ENCODE data around the gene MYO7A.

The MYO7A gene

GRCh38 chr11:77147036-77147315 lies 18.9 kb downstream of the MYO7A start:
- H3K9ac ChIP-seq (ENCODE audit: low read length), result no peak overlapping the region
- no peak overlapping the region for H3K27ac ChIP-seq (ENCODE audit: low read length)
- H3F3A ChIP-seq (ENCODE audit: insufficient read depth, low read length), result no peaks in the 10 kb centered on the region
- H4K20me1 ChIP-seq (ENCODE audit: insufficient read depth, low read length), result no peaks in the 10 kb centered on the region
- H3K4me2 ChIP-seq (ENCODE audit: low read depth, low read length), result no peak overlapping the region
- no peaks in the 10 kb centered on the region for H3K4me1 ChIP-seq (ENCODE audit: low read length)
- no peak overlapping the region for H3K4me3 ChIP-seq (ENCODE audit: low read length)
- TF ChIP-seq EZH2phosphoT487 (IDR thresholded peaks at IDR 0.05; ENCODE audit: low read length), result no peak
- TF ChIP-seq CTCF (IDR thresholded peaks at IDR 0.05; ENCODE audit: low read length), result no peak
- no peak for TF ChIP-seq EZH2 (optimal IDR thresholded peaks at IDR 0.05; ENCODE audit: low read depth, low read length)
- H3K27me3 ChIP-seq (replicated peaks; ENCODE audit: insufficient read depth, low read length), result no peaks in the 10 kb centered on the region
- H3K9me3 ChIP-seq (replicated peaks; ENCODE audit: insufficient read depth, low read length), result no peaks in the 10 kb centered on the region
- no peaks in the 10 kb centered on the region for H3K79me2 ChIP-seq (ENCODE audit: low read length)
- H3K36me3 ChIP-seq (replicated peaks; ENCODE audit: insufficient read depth, low read length), result no peaks in the 10 kb centered on the region
- no peaks in the 10 kb centered on the region for H3K9me2 ChIP-seq (replicated peaks; ENCODE audit: insufficient read depth, low read length)
- H2AFZ ChIP-seq (ENCODE audit: low read length), result no peak overlapping the region
- DNase-seq, result no peak

GRCh38 chr11:77147668-77148321 lies 19.7 kb downstream of the MYO7A start:
- Histone ChIP-seq H3K4me3 (ENCODE audit: low read length) (no peak overlapping the region), H3K79me2 (ENCODE audit: low read length) (no peaks in the 10 kb centered on the region), H3K9ac (ENCODE audit: low read length) (no peak overlapping the region), H3K9me2 (replicated peaks; ENCODE audit: insufficient read depth, low read length) (no peaks in the 10 kb centered on the region), H3K27me3 (replicated peaks; ENCODE audit: insufficient read depth, low read length) (no peaks in the 10 kb centered on the region), H3F3A (ENCODE audit: insufficient read depth, low read length) (no peaks in the 10 kb centered on the region), H3K27ac (ENCODE audit: low read length) (no peak overlapping the region), H4K20me1 (ENCODE audit: insufficient read depth, low read length) (no peaks in the 10 kb centered on the region), H3K4me2 (ENCODE audit: low read depth, low read length) (no peak overlapping the region), H3K9me3 (replicated peaks; ENCODE audit: insufficient read depth, low read length) (no peaks in the 10 kb centered on the region), H3K4me1 (ENCODE audit: low read length) (no peaks in the 10 kb centered on the region), H2AFZ (ENCODE audit: low read length) (no peak overlapping the region), H3K36me3 (replicated peaks; ENCODE audit: insufficient read depth, low read length) (no peaks in the 10 kb centered on the region)
- no peak for DNase-seq
- TF ChIP-seq CTCF (IDR thresholded peaks at IDR 0.05; ENCODE audit: low read length) (no peak), EZH2phosphoT487 (IDR thresholded peaks at IDR 0.05; ENCODE audit: low read length) (no peak), EZH2 (optimal IDR thresholded peaks at IDR 0.05; ENCODE audit: low read depth, low read length) (no peak)

- Histone ChIP-seq H3K9me3 (replicated peaks; ENCODE audit: insufficient read depth, low read length) (no peaks in the 10 kb centered on the region), H3K4me1 (ENCODE audit: low read length) (no peaks in the 10 kb centered on the region), H3K4me3 (ENCODE audit: low read length) (no peak overlapping the region), H4K20me1 (ENCODE audit: insufficient read depth, low read length) (no peaks in the 10 kb centered on the region), H3F3A (ENCODE audit: insufficient read depth, low read length) (no peaks in the 10 kb centered on the region), H3K27ac (ENCODE audit: low read length) (no peak overlapping the region), H3K9ac (ENCODE audit: low read length) (no peak overlapping the region), H3K4me2 (ENCODE audit: low read depth, low read length) (no peak overlapping the region), H3K36me3 (replicated peaks; ENCODE audit: insufficient read depth, low read length) (no peaks in the 10 kb centered on the region), H3K9me2 (replicated peaks; ENCODE audit: insufficient read depth, low read length) (no peaks in the 10 kb centered on the region), H3K79me2 (ENCODE audit: low read length) (no peaks in the 10 kb centered on the region), H2AFZ (ENCODE audit: low read length) (no peak overlapping the region), H3K27me3 (replicated peaks; ENCODE audit: insufficient read depth, low read length) (no peaks in the 10 kb centered on the region)
- no peak for TF ChIP-seq EZH2phosphoT487 (IDR thresholded peaks at IDR 0.05; ENCODE audit: low read length)
- TF ChIP-seq EZH2 (optimal IDR thresholded peaks at IDR 0.05; ENCODE audit: low read depth, low read length), result no peak
- TF ChIP-seq CTCF (IDR thresholded peaks at IDR 0.05; ENCODE audit: low read length), result no peak
- no peak for DNase-seq
Measured at GRCh38 chr11:77148963-77149715, 21.1 kb downstream of the MYO7A start.

Data from MM.1S (cell line).